ENCODE results near the gene ZNF562. TPM values are rescaled to one million over a fixed set of nuclear protein-coding genes. Genes with fewer than 3 reads are reported as not detected.

The ZNF562 gene
- total and polyA plus RNA-seq, 2 experiments from 2014 or later = 6.3 to 22.2 TPM

- peaks cover 20% of the 10 kb centered on the region for H3K4me1 ChIP-seq (ENCODE audit: low read depth)
- no peaks in the 10 kb centered on the region for H3K27me3 ChIP-seq
- peaks cover 36% of the 10 kb centered on the region for H3K36me3 ChIP-seq
- peak overlapping the region; percentile 100 for H3K27ac ChIP-seq
- no peaks in the 10 kb centered on the region for H3K9me3 ChIP-seq (ENCODE audit: low read depth)
- peak overlapping the region; percentile 93 for H3K4me3 ChIP-seq
- no peak for TF ChIP-seq CTCF (IDR thresholded peaks at IDR 0.05; ENCODE audit: low read depth, low read length)
- no peak for DNase-seq (ENCODE audit: low read depth in 1 of 2, low spot score in 1 of 2)
These were observed 54.1 kb downstream of the ZNF562 start for GRCh38 chr19:9620842-9621155.

DNA sequence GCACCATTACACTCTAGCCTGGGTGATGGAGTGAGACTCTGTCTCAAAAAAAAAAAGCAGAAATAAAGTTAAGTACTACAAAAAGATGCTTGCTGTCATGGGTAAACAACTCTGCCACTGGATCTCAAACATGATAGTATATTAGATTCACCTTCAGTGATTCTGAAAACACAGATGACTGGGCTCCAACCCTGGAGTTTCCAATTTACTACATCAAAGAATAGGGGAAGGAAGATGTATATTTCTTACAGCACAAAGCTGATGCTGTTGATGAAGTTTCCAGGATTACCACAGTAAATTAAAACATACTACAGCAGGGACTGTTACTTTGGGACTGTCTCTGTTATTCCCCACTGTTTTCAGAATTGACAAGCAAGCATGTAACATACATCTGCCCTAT, 59.1 kb downstream of the ZNF562 start:
- Histone ChIP-seq H3K9me3 (ENCODE audit: low read depth) (no peaks in the 10 kb centered on the region), H3K27me3 (no peaks in the 10 kb centered on the region), H3K4me3 (no peak overlapping the region), H3K36me3 (peaks cover 83% of the 10 kb centered on the region), H3K4me1 (ENCODE audit: low read depth) (peaks cover 6% of the 10 kb centered on the region), H3K27ac (no peak overlapping the region)
- no peak for DNase-seq (ENCODE audit: low read depth in 1 of 2, low spot score in 1 of 2)
- TF ChIP-seq CTCF (IDR thresholded peaks at IDR 0.05; ENCODE audit: low read depth, low read length) = no peak

DNA sequence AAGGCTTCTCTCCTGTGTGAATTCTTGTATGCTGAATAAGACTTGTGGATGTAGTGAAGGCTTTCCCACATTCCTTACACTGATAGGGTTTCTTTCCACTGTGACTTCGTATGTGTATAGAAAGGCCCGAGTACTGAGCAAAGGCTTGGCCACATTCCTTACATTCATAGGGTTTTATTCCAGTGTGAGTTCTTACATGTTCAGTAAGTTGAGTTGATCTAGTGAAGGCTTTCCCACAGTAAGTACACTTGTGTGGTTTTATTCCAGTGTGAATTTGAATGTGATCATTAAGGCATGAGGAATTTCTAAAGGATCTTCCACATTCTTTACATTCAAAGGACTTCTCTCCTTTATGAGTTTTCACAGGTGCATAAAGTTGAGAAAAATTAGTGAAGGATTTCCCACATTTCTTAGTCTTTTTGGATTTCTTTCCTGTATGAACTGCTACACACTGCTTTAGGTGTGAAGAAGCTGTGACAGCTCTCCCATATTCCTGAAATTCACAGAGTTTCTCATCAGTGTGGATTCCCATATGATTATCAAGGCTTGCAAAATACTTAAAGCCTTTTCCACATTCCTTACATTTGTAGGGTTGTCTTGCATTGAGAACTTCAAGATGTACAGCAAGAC, 64.3 kb downstream of the ZNF562 start:
- H3K4me3 ChIP-seq = no peak overlapping the region
- no peaks in the 10 kb centered on the region for H3K9me3 ChIP-seq (ENCODE audit: low read depth)
- H3K4me1 ChIP-seq (ENCODE audit: low read depth) = no peaks in the 10 kb centered on the region
- H3K36me3 ChIP-seq = peaks cover 69% of the 10 kb centered on the region
- H3K27me3 ChIP-seq = no peaks in the 10 kb centered on the region
- H3K27ac ChIP-seq = no peak overlapping the region
- DNase-seq (ENCODE audit: low read depth in 1 of 2, low spot score in 1 of 2) = no peak
- TF ChIP-seq CTCF (IDR thresholded peaks at IDR 0.05; ENCODE audit: low read depth, low read length) = no peak

GRCh38 chr19:9608912-9609311, 66.0 kb downstream of the ZNF562 start:
- H3K36me3 ChIP-seq = peaks cover 54% of the 10 kb centered on the region
- no peaks in the 10 kb centered on the region for H3K9me3 ChIP-seq (ENCODE audit: low read depth)
- no peak overlapping the region for H3K27ac ChIP-seq
- H3K4me3 ChIP-seq = no peak overlapping the region
- H3K27me3 ChIP-seq = no peaks in the 10 kb centered on the region
- H3K4me1 ChIP-seq (ENCODE audit: low read depth) = no peaks in the 10 kb centered on the region
- no peak for DNase-seq (ENCODE audit: low read depth in 1 of 2, low spot score in 1 of 2)
- no peak for TF ChIP-seq CTCF (IDR thresholded peaks at IDR 0.05; ENCODE audit: low read depth, low read length)

- peak in 1 of 2 donors; percentile 73 for DNase-seq (ENCODE audit: low read depth in 1 of 2, low spot score in 1 of 2)
- H3K27ac ChIP-seq = no peak overlapping the region
- TF ChIP-seq CTCF (IDR thresholded peaks at IDR 0.05; ENCODE audit: low read depth, low read length) = no peak
- H3K4me3 ChIP-seq = no peak overlapping the region
- no peaks in the 10 kb centered on the region for H3K4me1 ChIP-seq (ENCODE audit: low read depth)
- H3K9me3 ChIP-seq (ENCODE audit: low read depth) = no peaks in the 10 kb centered on the region
- H3K36me3 ChIP-seq = no peaks in the 10 kb centered on the region
- H3K27me3 ChIP-seq = no peaks in the 10 kb centered on the region
These were observed 77.9 kb downstream of the ZNF562 start for GRCh38 chr19:9597027-9597426.

Other genes with a start within 250 kb of the ZNF562 start
- gene ZNF266, start 239.5 kb downstream of the ZNF562 start, total RNA-seq = 13.0 and 19.2 TPM in 2 replicates
- gene ZNF266, start 239.5 kb downstream of the ZNF562 start, polyA plus RNA-seq = 18.4 and 23.1 TPM in 2 replicates
- gene ZNF560, start 176.5 kb downstream of the ZNF562 start, total RNA-seq = 0.35 and 0.80 TPM in 2 replicates
- 0.50 and 1.5 TPM in 2 replicates for gene ZNF560, start 176.5 kb downstream of the ZNF562 start, polyA plus RNA-seq
- gene ZNF426, start 136.5 kb downstream of the ZNF562 start, total RNA-seq = 13.9 and 16.2 TPM in 2 replicates
- gene ZNF426, start 136.5 kb downstream of the ZNF562 start, polyA plus RNA-seq = 16.1 and 21.5 TPM in 2 replicates
- gene ZNF121, start 90.6 kb downstream of the ZNF562 start, total RNA-seq = 22.5 and 42.0 TPM in 2 replicates
- 5.9 and 11.0 TPM in 2 replicates for gene ZNF121, start 90.6 kb downstream of the ZNF562 start, polyA plus RNA-seq
- gene ZNF561, start 53.9 kb downstream of the ZNF562 start, total RNA-seq = 28.6 and 35.4 TPM in 2 replicates
- 28.2 and 32.0 TPM in 2 replicates for gene ZNF561, start 53.9 kb downstream of the ZNF562 start, polyA plus RNA-seq
- gene ZNF846, start 93.6 kb upstream of the ZNF562 start, total RNA-seq = 14.4 and 17.2 TPM in 2 replicates
- gene ZNF846, start 93.6 kb upstream of the ZNF562 start, polyA plus RNA-seq = 15.6 and 19.0 TPM in 2 replicates
- gene FBXL12, start 144.0 kb upstream of the ZNF562 start, total RNA-seq = 65.6 and 106 TPM in 2 replicates
- 47.5 and 49.7 TPM in 2 replicates for gene FBXL12, start 144.0 kb upstream of the ZNF562 start, polyA plus RNA-seq
- 511 and 816 TPM in 2 replicates for gene UBL5, start 152.8 kb upstream of the ZNF562 start, total RNA-seq
- gene UBL5, start 152.8 kb upstream of the ZNF562 start, polyA plus RNA-seq = 870 and 943 TPM in 2 replicates
- 221 and 282 TPM in 2 replicates for gene PIN1, start 160.2 kb upstream of the ZNF562 start, total RNA-seq
- 270 and 309 TPM in 2 replicates for gene PIN1, start 160.2 kb upstream of the ZNF562 start, polyA plus RNA-seq